IMR-90 (cell line): ENCODE data around the gene FAM20A. TPM values are rescaled to one million over a fixed set of nuclear protein-coding genes. Genes with fewer than 3 reads are reported as not detected.

Experiments
- ATAC-seq: fragments of 200-7000 bp; cut with Tn5 transposase; 2 replicates; pipeline ENCODE4 v1.9.1; 2020; ENCODE audit warnings: low read depth, mild to moderate bottlenecking, moderate library complexity
- BruUV-seq: library from RNA; stranded (reverse); fragments of 400-500 nt; replicated peaks from 2 replicates; lab custom pipeline; 2021; lab: Mats Ljungman, UMichigan
- CTCF ChIA-PET: fragments of 300-600 bp; formaldehyde crosslinking; extraction: SDS; loops from one replicate; lab custom pipeline; 2021; ENCODE audit warnings: antibody characterized with exemption; lab: Yijun Ruan, JAX
- POLR2A ChIA-PET: fragments of 300-600 bp; sonication (Branson Sonifier 250); formaldehyde crosslinking; loops from one replicate; lab custom pipeline; 2022; ENCODE audit warnings: antibody characterized with exemption; ENCODE audit not compliant: unreplicated experiment; lab: Charles Lee
- DNase-seq: peaks from one replicate; pipeline ENCODE4 v3.0.0; 2013
- H2AFZ ChIP-seq: replicated peaks from 2 replicates; pipeline ENCODE3; 2013; ENCODE audit warnings: low read length, mild to moderate bottlenecking; ENCODE audit not compliant: poor library complexity
- H2AK5ac ChIP-seq: 2 replicates; pipeline ENCODE4 v1.6.1; 2013; ENCODE audit warnings: low read depth, low read length, inconsistent platforms
- H2AK9ac ChIP-seq: replicated peaks from 2 replicates; pipeline ENCODE3; 2013; ENCODE audit warnings: mild to moderate bottlenecking, low read depth, low read length, moderate library complexity; ENCODE audit not compliant: poor library complexity
- H2BK120ac ChIP-seq: 2 replicates; pipeline ENCODE4 v1.6.1; 2013; ENCODE audit warnings: low read depth, low read length, inconsistent platforms
- H2BK15ac ChIP-seq: 3 replicates; pipeline ENCODE4 v1.6.1; 2013; ENCODE audit warnings: low read depth, low read length, inconsistent platforms
- H2BK20ac ChIP-seq: 2 replicates; pipeline ENCODE4 v1.6.1; 2013; ENCODE audit warnings: low read depth, mild to moderate bottlenecking, inconsistent platforms, low read length, moderate library complexity
- H2BK5ac ChIP-seq: 2 replicates; pipeline ENCODE4 v1.6.1; 2013; ENCODE audit warnings: mild to moderate bottlenecking, low read depth, low read length, inconsistent platforms; ENCODE audit not compliant: poor library complexity, severe bottlenecking
- H3K14ac ChIP-seq: replicated peaks from 2 replicates; pipeline ENCODE4 v1.6.1; 2013; ENCODE audit warnings: low read depth, low read length, inconsistent platforms
- H3K18ac ChIP-seq: 2 replicates; pipeline ENCODE4 v1.6.1; 2013; ENCODE audit warnings: low read depth, low read length, control low read depth
- H3K23ac ChIP-seq: 2 replicates; pipeline ENCODE4 v1.6.1; 2013; ENCODE audit warnings: low read depth, low read length, inconsistent platforms
- H3K27ac ChIP-seq: 2 replicates; pipeline ENCODE4 v1.5.1; 2013; ENCODE audit warnings: mild to moderate bottlenecking, control low read depth, low read length; ENCODE audit not compliant: insufficient read depth
- H3K27me3 ChIP-seq: 2 replicates; pipeline ENCODE4 v1.6.1; 2013; ENCODE audit warnings: low read length; ENCODE audit not compliant: control insufficient read depth, insufficient read depth
- H3K36me3 ChIP-seq: 2 replicates; pipeline ENCODE4 v1.6.1; 2013; ENCODE audit warnings: low read length, mixed read lengths; ENCODE audit not compliant: control insufficient read depth, insufficient read depth
- H3K4ac ChIP-seq: 2 replicates; pipeline ENCODE4 v1.6.1; 2013; ENCODE audit warnings: low read depth, low read length, inconsistent platforms
- H3K4me1 ChIP-seq: 2 replicates; pipeline ENCODE4 v1.6.1; 2013; ENCODE audit warnings: low read length, mixed read lengths; ENCODE audit not compliant: control insufficient read depth, insufficient read depth
- H3K4me2 ChIP-seq: 2 replicates; pipeline ENCODE4 v1.6.1; 2013; ENCODE audit warnings: low read depth, mild to moderate bottlenecking, control low read depth, low read length, moderate library complexity
- H3K4me3 ChIP-seq: 2 replicates; pipeline ENCODE4 v1.5.1; 2013; ENCODE audit warnings: low read depth, mild to moderate bottlenecking, control low read depth, low read length, moderate library complexity; ENCODE audit not compliant: insufficient read depth
- H3K56ac ChIP-seq: 2 replicates; pipeline ENCODE4 v1.6.1; 2013; ENCODE audit warnings: low read length, inconsistent platforms; ENCODE audit not compliant: insufficient read depth; ENCODE audit errors: extremely low read depth
- H3K79me1 ChIP-seq, 2 experiments: 2 replicates each; pipeline ENCODE4 v1.6.1; 2013; ENCODE audit warnings: low read length in 2 of 2, inconsistent platforms in 1 of 2, low read depth in 1 of 2
- H3K9ac ChIP-seq: 2 replicates; pipeline ENCODE4 v1.6.1; 2013; ENCODE audit warnings: low read depth, low read length, control low read depth
- H3K9me1 ChIP-seq: 2 replicates; pipeline ENCODE4 v1.6.1; 2013; ENCODE audit warnings: low read length, inconsistent platforms; ENCODE audit not compliant: insufficient read depth
- H3K9me3 ChIP-seq: 2 replicates; pipeline ENCODE4 v1.6.1; 2013; ENCODE audit warnings: low read length; ENCODE audit not compliant: control insufficient read depth, insufficient read depth
- H4K20me1 ChIP-seq: 2 replicates; pipeline ENCODE4 v1.6.1; 2013; ENCODE audit warnings: low read length, inconsistent platforms; ENCODE audit not compliant: insufficient read depth
- H4K5ac ChIP-seq: 2 replicates; pipeline ENCODE4 v1.6.1; 2013; ENCODE audit warnings: mild to moderate bottlenecking, low read depth, low read length, control low read depth
- H4K8ac ChIP-seq, 2 experiments: 2 replicates each; pipeline ENCODE4 v1.6.1; 2013; ENCODE audit warnings: low read depth in 2 of 2, low read length in 2 of 2, control low read depth in 1 of 2, inconsistent platforms in 1 of 2
- H4K91ac ChIP-seq: 2 replicates; pipeline ENCODE4 v1.6.1; 2013; ENCODE audit warnings: low read depth, low read length, inconsistent platforms; ENCODE audit not compliant: insufficient read depth
- CEBPB ChIP-seq: IDR thresholded peaks from 2 replicates; pipeline ENCODE4 v1.6.1; 2012; ENCODE audit warnings: low read depth, low read length, improper control_type of control experiment
- FOS ChIP-seq: fragments of 150-350 bp; IDR thresholded peaks from 2 replicates; pipeline ENCODE4 v1.6.1; 2016; ENCODE audit warnings: low read depth, low read length
- MAZ ChIP-seq: IDR thresholded peaks from 2 replicates; pipeline ENCODE4 v1.6.1; 2012; ENCODE audit warnings: low read depth, mild to moderate bottlenecking, low read length, improper control_type of control experiment, moderate library complexity, borderline replicate concordance
- NFE2L2 ChIP-seq: fragments of 150-350 bp; IDR thresholded peaks from 2 replicates; pipeline ENCODE4 v1.6.1; 2016; ENCODE audit warnings: low read depth, mild to moderate bottlenecking, low read length
- RAD21 ChIP-seq: IDR thresholded peaks from 2 replicates; pipeline ENCODE4 v1.6.1; 2012; ENCODE audit warnings: low read length, improper control_type of control experiment
- WGBS, 2 experiments: methylation state at CpG; one replicate each; pipeline versions ENCODE4 v1.1.5 to v1.1.7; 2013; ENCODE audit warnings: missing lambda C conversion rate in 2 of 2; ENCODE audit not compliant: insufficient read length in 1 of 2; ENCODE audit errors: extremely low coverage in 2 of 2; 5-methylcytosine and 5-hydroxymethylcytosine counted together
- dilution Hi-C: fragments of 300-500 bp; cut with HindIII; formaldehyde crosslinking; loops from one replicate; pipeline ENCODE4 v1.14.3; 2018; ENCODE audit warnings: low sequenced_read_pairs; ENCODE audit not compliant: unreplicated experiment
- in situ Hi-C: fragments of 300-500 bp; cut with MboI; formaldehyde crosslinking; loops from 3 replicates; pipeline ENCODE4 v1.14.3; 2019; ENCODE audit warnings: low sequenced_read_pairs, inconsistent platforms, mixed read lengths
- intact Hi-C: fragments of 100-400 bp; cut with micrococcal nuclease; formaldehyde crosslinking; loops from 2 replicates; pipeline ENCODE4 v1.10.0; 2022
- polyA plus RNA-seq, 3 experiments: library from polyadenylated mRNA; depleted of rRNA; stranded (reverse); fragments of >200 nt; gene quantifications; 2 replicates each; pipeline ENCODE4 v1.2.3, GENCODE V29; 2012; ENCODE audit warnings: low replicate concordance in 1 of 3
- total RNA-seq: library from RNA; depleted of rRNA; stranded (reverse); fragments of >200 nt; gene quantifications from 2 replicates; pipeline ENCODE4 v1.2.3, GENCODE V29; 2012
- TF ChIP-seq, protein P1 (sequence below): fragments of 150-350 bp; IDR thresholded peaks from 2 replicates; pipeline ENCODE4 v1.6.1; 2016; ENCODE audit warnings: low read depth, mild to moderate bottlenecking, low read length, moderate library complexity, borderline replicate concordance
- TF ChIP-seq, protein P2 (sequence below): conservative IDR thresholded peaks from 2 replicates; pipeline ENCODE4 v1.5.1; 2012; ENCODE audit warnings: mild to moderate bottlenecking, low read depth, low read length, improper control_type of control experiment

The FAM20A gene
- total and polyA plus RNA-seq, 2 of the 4 experiments (the other 2 are of a cell fraction), result not detected

DNA sequence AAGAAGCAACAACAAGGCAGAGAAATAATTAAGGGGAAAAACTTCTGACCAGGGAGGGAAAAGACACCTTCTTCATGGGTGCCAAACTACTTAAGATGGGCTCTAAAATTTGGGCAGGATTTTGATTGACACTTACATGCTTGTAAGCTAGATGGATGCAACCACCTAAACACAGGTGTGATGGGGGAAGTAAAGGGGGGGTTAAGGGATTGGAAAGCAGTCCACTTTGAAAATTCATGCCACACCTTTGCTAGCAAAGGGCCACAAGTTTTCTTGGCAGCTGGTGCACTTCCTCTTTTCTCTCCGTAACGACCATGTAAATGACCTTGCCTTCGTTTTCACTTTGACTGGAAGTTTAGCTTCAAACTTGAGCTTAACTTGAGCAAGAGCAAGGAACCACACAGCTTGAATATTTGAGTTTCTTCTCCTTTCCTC, 103.3 kb downstream of the FAM20A start:
- no peak for ATAC-seq
- H3K27me3 ChIP-seq, result peaks cover 17% of the 10 kb centered on the region
- dilution Hi-C loops (no loop called here), intact Hi-C loops (no loop called here), in situ Hi-C loops (no loop called here)
- no peak for DNase-seq
- H3K4me3 ChIP-seq, result no peak overlapping the region
- no peak overlapping the region for H3K14ac ChIP-seq
- no peaks in the 10 kb centered on the region for H3K9me3 ChIP-seq
- ChIA-PET CTCF (interaction anchor here (0.6 kb wide), 1 partner anchor 474 kb away, joined by 3 read pairs; no protein-coding TSS in a partner anchor), POLR2A (no interaction called here)
- H2BK5ac ChIP-seq, result no peak overlapping the region
- no peak overlapping the region for H2AFZ ChIP-seq
- H3K18ac ChIP-seq, result no peak overlapping the region
- no peak for TF ChIP-seq MAZ
- TF ChIP-seq, protein P1, sequence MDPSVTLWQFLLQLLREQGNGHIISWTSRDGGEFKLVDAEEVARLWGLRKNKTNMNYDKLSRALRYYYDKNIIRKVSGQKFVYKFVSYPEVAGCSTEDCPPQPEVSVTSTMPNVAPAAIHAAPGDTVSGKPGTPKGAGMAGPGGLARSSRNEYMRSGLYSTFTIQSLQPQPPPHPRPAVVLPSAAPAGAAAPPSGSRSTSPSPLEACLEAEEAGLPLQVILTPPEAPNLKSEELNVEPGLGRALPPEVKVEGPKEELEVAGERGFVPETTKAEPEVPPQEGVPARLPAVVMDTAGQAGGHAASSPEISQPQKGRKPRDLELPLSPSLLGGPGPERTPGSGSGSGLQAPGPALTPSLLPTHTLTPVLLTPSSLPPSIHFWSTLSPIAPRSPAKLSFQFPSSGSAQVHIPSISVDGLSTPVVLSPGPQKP, result no peak
- no peak for TF ChIP-seq NFE2L2
- TF ChIP-seq, protein P2, sequence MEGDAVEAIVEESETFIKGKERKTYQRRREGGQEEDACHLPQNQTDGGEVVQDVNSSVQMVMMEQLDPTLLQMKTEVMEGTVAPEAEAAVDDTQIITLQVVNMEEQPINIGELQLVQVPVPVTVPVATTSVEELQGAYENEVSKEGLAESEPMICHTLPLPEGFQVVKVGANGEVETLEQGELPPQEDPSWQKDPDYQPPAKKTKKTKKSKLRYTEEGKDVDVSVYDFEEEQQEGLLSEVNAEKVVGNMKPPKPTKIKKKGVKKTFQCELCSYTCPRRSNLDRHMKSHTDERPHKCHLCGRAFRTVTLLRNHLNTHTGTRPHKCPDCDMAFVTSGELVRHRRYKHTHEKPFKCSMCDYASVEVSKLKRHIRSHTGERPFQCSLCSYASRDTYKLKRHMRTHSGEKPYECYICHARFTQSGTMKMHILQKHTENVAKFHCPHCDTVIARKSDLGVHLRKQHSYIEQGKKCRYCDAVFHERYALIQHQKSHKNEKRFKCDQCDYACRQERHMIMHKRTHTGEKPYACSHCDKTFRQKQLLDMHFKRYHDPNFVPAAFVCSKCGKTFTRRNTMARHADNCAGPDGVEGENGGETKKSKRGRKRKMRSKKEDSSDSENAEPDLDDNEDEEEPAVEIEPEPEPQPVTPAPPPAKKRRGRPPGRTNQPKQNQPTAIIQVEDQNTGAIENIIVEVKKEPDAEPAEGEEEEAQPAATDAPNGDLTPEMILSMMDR, result no peak
- TF ChIP-seq RAD21, result no peak
- TF ChIP-seq FOS, result no peak
- no peak for TF ChIP-seq CEBPB
- H3K4me2 ChIP-seq, result no peak overlapping the region
- no CpG with 5 or more reads among the region's 3 CpGs for WGBS, 2 experiments
- H2BK20ac ChIP-seq, result no peak overlapping the region
- H2BK15ac ChIP-seq, result no peak overlapping the region
- H4K5ac ChIP-seq, result no peak overlapping the region
- H3K9me1 ChIP-seq, result no peaks in the 10 kb centered on the region
- H4K91ac ChIP-seq, result no peak overlapping the region
- H2AK5ac ChIP-seq, result no peak overlapping the region
- no peak overlapping the region for H3K56ac ChIP-seq
- H3K9ac ChIP-seq, result no peak overlapping the region
- no peak overlapping the region for H2AK9ac ChIP-seq
- H4K8ac ChIP-seq, result no peak overlapping the region
- no peaks in the 10 kb centered on the region for H4K20me1 ChIP-seq
- no peak overlapping the region for H3K4ac ChIP-seq
- H3K36me3 ChIP-seq, result no peaks in the 10 kb centered on the region
- no TSS peak for BruUV-seq
- H3K27ac ChIP-seq, result no peak overlapping the region
- no peaks in the 10 kb centered on the region for H3K4me1 ChIP-seq
- H3K79me1 ChIP-seq, result no peaks in the 10 kb centered on the region
- H3K23ac ChIP-seq, result no peak overlapping the region
- no peak overlapping the region for H2BK120ac ChIP-seq
